OCI-LY7 (cell line): ENCODE data around the gene CD81. TPM values are rescaled to one million over a fixed set of nuclear protein-coding genes. Genes with fewer than 3 reads are reported as not detected.

Experiments used
- BruUV-seq: library from RNA; stranded (reverse); fragments of 400-500 nt; replicated peaks from 2 replicates; lab custom pipeline; 2021; lab: Mats Ljungman, UMichigan
- CTCF ChIA-PET: fragments of 300-600 bp; sonication (Branson Sonifier 250); formaldehyde crosslinking; loops from one replicate; lab custom pipeline; 2022; ENCODE audit warnings: antibody characterized with exemption; ENCODE audit not compliant: unreplicated experiment; lab: Charles Lee
- POLR2A ChIA-PET: fragments of 300-600 bp; sonication (Branson Sonifier 250); formaldehyde crosslinking; loops from one replicate; lab custom pipeline; 2022; ENCODE audit warnings: antibody characterized with exemption; lab: Charles Lee
- DNase-seq: peaks from one replicate; pipeline ENCODE4 v3.0.0-alpha.2; 2015; ENCODE audit warnings: low spot score
- H2AFZ ChIP-seq: fragments of 200-600 bp; sonication (generic), shearing (Covaris generic); 2 replicates; pipeline ENCODE4 v1.6.1; 2014; ENCODE audit warnings: mild to moderate bottlenecking, antibody characterized with exemption, low read length, moderate library complexity
- H3K27ac ChIP-seq: fragments of 200-600 bp; sonication (generic); 2 replicates; pipeline ENCODE4 v1.5.1; 2014; ENCODE audit warnings: mixed run types, low read depth, mild to moderate bottlenecking, moderate library complexity, low read length, inconsistent platforms; ENCODE audit not compliant: poor library complexity, severe bottlenecking
- H3K36me3 ChIP-seq: fragments of 200-600 bp; sonication (generic); 2 replicates; pipeline ENCODE4 v1.6.1; 2014; ENCODE audit warnings: mild to moderate bottlenecking, antibody characterized with exemption, low read length, moderate library complexity, mixed read lengths; ENCODE audit not compliant: insufficient read depth
- H3K4me1 ChIP-seq: fragments of 200-600 bp; sonication (generic); 2 replicates; pipeline ENCODE4 v1.5.1; 2014; ENCODE audit warnings: mild to moderate bottlenecking, low read length; ENCODE audit not compliant: insufficient read depth, poor library complexity, severe bottlenecking
- H3K4me2 ChIP-seq: fragments of 200-600 bp; sonication (generic); 2 replicates; pipeline ENCODE4 v1.6.1; 2014; ENCODE audit warnings: mild to moderate bottlenecking, low read length
- H3K4me3 ChIP-seq: fragments of 200-600 bp; sonication (generic); 2 replicates; pipeline ENCODE4 v1.5.1; 2014; ENCODE audit warnings: mild to moderate bottlenecking, low read depth, low read length; ENCODE audit not compliant: poor library complexity, severe bottlenecking
- H3K79me2 ChIP-seq: fragments of 200-600 bp; sonication (generic); 2 replicates; pipeline ENCODE4 v1.6.1; 2016; ENCODE audit warnings: low read depth, mild to moderate bottlenecking, low read length, moderate library complexity, mixed read lengths; ENCODE audit not compliant: insufficient read depth
- H3K9me2 ChIP-seq: fragments of 200-600 bp; sonication (generic); 2 replicates; pipeline ENCODE4 v1.6.1; 2016; ENCODE audit warnings: mild to moderate bottlenecking, low read length, mixed read lengths; ENCODE audit not compliant: insufficient read depth
- H3K9me3 ChIP-seq: fragments of 200-600 bp; sonication (generic); 2 replicates; pipeline ENCODE4 v1.6.1; 2014; ENCODE audit warnings: mild to moderate bottlenecking, mixed run types, low read length, mixed read lengths
- H4K20me1 ChIP-seq: fragments of 200-600 bp; sonication (generic); 2 replicates; pipeline ENCODE4 v1.6.1; 2014; ENCODE audit warnings: mild to moderate bottlenecking, antibody characterized with exemption, low read length, moderate library complexity, mixed read lengths; ENCODE audit not compliant: insufficient read depth
- EZH2phosphoT487 ChIP-seq: fragments of 200-600 bp; sonication (generic); IDR thresholded peaks from 2 replicates; pipeline ENCODE4 v1.6.1; 2018; ENCODE audit warnings: low read depth, borderline replicate concordance, mild to moderate bottlenecking, mixed run types, antibody characterized with exemption, low read length, moderate library complexity, mixed read lengths
- intact Hi-C: fragments of 100-400 bp; cut with micrococcal nuclease; formaldehyde crosslinking; loops from one replicate; pipeline ENCODE4 v1.10.0; 2022; ENCODE audit not compliant: unreplicated experiment
- total RNA-seq, 2 experiments: library from RNA; depleted of rRNA in 1 of 2; stranded (reverse); fragments of >200 nt in 1 of 2; shearing (Covaris generic) in 1 of 2; gene quantifications; 2 replicates each; pipeline ENCODE4 v1.2.3, GENCODE V29; 2014 to 2022
- TF ChIP-seq, protein P1 (sequence below): fragments of 200-600 bp; sonication (generic); conservative IDR thresholded peaks from 2 replicates; pipeline ENCODE4 v1.5.1; 2014; ENCODE audit warnings: mild to moderate bottlenecking, antibody characterized with exemption, low read length, moderate library complexity, mixed read lengths

Gene CD81
- total RNA-seq, 2 experiments from 2014 or later: 290 to 343 TPM

DNA sequence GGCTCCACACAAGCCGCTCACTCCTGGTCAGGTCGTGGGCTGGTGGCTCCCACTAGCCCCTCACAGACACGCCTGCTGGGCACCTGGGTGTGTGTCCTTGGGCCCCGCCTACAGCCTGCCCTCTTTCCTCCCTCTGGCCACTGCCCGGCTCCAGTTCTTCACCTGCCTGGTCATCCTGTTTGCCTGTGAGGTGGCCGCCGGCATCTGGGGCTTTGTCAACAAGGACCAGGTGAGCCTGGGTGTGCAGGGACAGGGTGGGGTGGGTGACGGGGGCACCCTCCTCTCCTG lies 17.7 kb downstream of the CD81 start:
- Histone ChIP-seq H3K9me3 (no peaks in the 10 kb centered on the region), H3K4me2 (peak overlapping the region; percentile 97), H2AFZ (no peak overlapping the region), H3K9me2 (no peaks in the 10 kb centered on the region), H3K36me3 (peaks cover 92% of the 10 kb centered on the region), H3K27ac (peak overlapping the region; percentile 99), H3K79me2 (peaks cover 36% of the 10 kb centered on the region; the same call in 1 of the 2 replicates), H3K4me1 (peaks cover 68% of the 10 kb centered on the region), H4K20me1 (peaks cover 15% of the 10 kb centered on the region), H3K4me3 (peak overlapping the region; percentile 55)
- no peak for DNase-seq
- no TSS peak for BruUV-seq
- POLR2A ChIA-PET: interaction anchor here (0.7 kb wide), 1 partner anchor 147 kb away, joined by 4 read pairs; no protein-coding TSS in a partner anchor
- CTCF ChIA-PET: no interaction called here
- TF ChIP-seq, protein P1, sequence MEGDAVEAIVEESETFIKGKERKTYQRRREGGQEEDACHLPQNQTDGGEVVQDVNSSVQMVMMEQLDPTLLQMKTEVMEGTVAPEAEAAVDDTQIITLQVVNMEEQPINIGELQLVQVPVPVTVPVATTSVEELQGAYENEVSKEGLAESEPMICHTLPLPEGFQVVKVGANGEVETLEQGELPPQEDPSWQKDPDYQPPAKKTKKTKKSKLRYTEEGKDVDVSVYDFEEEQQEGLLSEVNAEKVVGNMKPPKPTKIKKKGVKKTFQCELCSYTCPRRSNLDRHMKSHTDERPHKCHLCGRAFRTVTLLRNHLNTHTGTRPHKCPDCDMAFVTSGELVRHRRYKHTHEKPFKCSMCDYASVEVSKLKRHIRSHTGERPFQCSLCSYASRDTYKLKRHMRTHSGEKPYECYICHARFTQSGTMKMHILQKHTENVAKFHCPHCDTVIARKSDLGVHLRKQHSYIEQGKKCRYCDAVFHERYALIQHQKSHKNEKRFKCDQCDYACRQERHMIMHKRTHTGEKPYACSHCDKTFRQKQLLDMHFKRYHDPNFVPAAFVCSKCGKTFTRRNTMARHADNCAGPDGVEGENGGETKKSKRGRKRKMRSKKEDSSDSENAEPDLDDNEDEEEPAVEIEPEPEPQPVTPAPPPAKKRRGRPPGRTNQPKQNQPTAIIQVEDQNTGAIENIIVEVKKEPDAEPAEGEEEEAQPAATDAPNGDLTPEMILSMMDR: no peak
- TF ChIP-seq EZH2phosphoT487: no peak
- intact Hi-C loops: no loop called here

- peak overlapping the region; percentile 97; the same call in 1 of the 2 replicates for H3K4me2 ChIP-seq
- peaks cover 94% of the 10 kb centered on the region for H3K36me3 ChIP-seq
- H3K27ac ChIP-seq: peak overlapping the region; percentile 99
- intact Hi-C loops: no loop called here
- peaks cover 12% of the 10 kb centered on the region for H4K20me1 ChIP-seq
- ChIA-PET POLR2A (interaction anchor here (0.7 kb wide), 1 partner anchor 146 kb away, joined by 4 read pairs; no protein-coding TSS in a partner anchor), CTCF (no interaction called here)
- DNase-seq: no peak
- no peaks in the 10 kb centered on the region for H3K9me2 ChIP-seq
- H2AFZ ChIP-seq: no peak overlapping the region
- H3K4me3 ChIP-seq: no peak overlapping the region
- peaks cover 64% of the 10 kb centered on the region for H3K4me1 ChIP-seq
- TF ChIP-seq EZH2phosphoT487: no peak
- TF ChIP-seq, protein P1: no peak
- no TSS peak for BruUV-seq
- H3K79me2 ChIP-seq: peaks cover 31% of the 10 kb centered on the region; the same call in 1 of the 2 replicates
- H3K9me3 ChIP-seq: no peaks in the 10 kb centered on the region
Measured at GRCh38 chr11:2395211-2395730, 18.2 kb downstream of the CD81 start.

DNA sequence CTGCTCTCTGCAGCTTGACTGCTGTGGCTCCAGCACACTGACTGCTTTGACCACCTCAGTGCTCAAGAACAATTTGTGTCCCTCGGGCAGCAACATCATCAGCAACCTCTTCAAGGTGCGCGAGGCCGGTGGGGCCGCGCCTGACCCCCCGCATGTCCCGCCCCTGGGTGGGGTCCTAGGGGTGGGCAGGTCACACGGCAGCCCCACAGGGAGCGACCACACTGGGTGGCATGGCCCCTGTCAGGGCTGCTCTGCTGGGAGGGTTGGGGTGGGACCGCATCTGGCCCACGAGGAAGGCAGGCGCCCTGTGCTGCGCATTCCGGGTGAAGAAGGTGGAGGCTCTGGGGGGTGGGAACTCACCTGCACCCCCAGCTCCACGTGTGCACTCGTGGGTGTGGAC lies 18.7 kb downstream of the CD81 start:
- Histone ChIP-seq H4K20me1 (peaks cover 8% of the 10 kb centered on the region), H3K4me1 (peaks cover 58% of the 10 kb centered on the region), H3K27ac (no peak overlapping the region), H3K4me2 (no peak overlapping the region), H3K4me3 (no peak overlapping the region), H3K9me2 (no peaks in the 10 kb centered on the region), H3K36me3 (peaks cover 90% of the 10 kb centered on the region), H2AFZ (no peak overlapping the region), H3K79me2 (peaks cover 26% of the 10 kb centered on the region; the same call in 1 of the 2 replicates), H3K9me3 (no peaks in the 10 kb centered on the region)
- CTCF ChIA-PET: no interaction called here
- TF ChIP-seq, protein P1: no peak
- TF ChIP-seq EZH2phosphoT487: no peak
- no peak for DNase-seq
- no TSS peak for BruUV-seq
- intact Hi-C loops: no loop called here
- POLR2A ChIA-PET: no interaction called here
